Retinal pigment epithelial cell (primary cell): ENCODE data around the gene CEP295NL.

Source experiments
- DNase-seq: peaks from one replicate; pipeline ENCODE4 v3.0.0-alpha.2; 2010; ENCODE audit warnings: low read depth
- H3K4me3 ChIP-seq: 2 replicates; pipeline ENCODE4 v1.5.1; 2011; ENCODE audit warnings: mild to moderate bottlenecking, low read length, control low read depth, moderate library complexity
- TF ChIP-seq, protein P1 (sequence below): conservative IDR thresholded peaks from 2 replicates; pipeline ENCODE4 v1.5.1; 2011; ENCODE audit warnings: low read depth, low read length, control low read depth, inconsistent platforms

Gene CEP295NL

DNA sequence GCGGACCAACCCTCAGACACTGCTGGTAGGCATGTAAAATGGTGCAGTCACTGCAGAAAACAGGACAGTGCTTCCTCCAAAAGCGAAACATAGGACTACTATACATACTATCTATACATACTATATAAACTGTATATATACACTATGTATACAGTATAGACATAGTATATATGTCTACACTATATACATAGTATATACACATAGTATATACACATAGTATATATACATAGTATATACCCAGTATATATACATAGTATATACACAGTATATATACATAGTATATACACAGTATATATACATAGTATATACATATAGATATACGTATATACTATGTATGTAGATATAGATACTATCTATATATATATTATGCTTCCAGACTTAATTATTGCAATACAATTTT is 55.9 kb downstream of the CEP295NL start:
- H3K4me3 ChIP-seq, result no peak overlapping the region
- DNase-seq, result no peak
- TF ChIP-seq, protein P1, sequence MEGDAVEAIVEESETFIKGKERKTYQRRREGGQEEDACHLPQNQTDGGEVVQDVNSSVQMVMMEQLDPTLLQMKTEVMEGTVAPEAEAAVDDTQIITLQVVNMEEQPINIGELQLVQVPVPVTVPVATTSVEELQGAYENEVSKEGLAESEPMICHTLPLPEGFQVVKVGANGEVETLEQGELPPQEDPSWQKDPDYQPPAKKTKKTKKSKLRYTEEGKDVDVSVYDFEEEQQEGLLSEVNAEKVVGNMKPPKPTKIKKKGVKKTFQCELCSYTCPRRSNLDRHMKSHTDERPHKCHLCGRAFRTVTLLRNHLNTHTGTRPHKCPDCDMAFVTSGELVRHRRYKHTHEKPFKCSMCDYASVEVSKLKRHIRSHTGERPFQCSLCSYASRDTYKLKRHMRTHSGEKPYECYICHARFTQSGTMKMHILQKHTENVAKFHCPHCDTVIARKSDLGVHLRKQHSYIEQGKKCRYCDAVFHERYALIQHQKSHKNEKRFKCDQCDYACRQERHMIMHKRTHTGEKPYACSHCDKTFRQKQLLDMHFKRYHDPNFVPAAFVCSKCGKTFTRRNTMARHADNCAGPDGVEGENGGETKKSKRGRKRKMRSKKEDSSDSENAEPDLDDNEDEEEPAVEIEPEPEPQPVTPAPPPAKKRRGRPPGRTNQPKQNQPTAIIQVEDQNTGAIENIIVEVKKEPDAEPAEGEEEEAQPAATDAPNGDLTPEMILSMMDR, result no peak

DNA sequence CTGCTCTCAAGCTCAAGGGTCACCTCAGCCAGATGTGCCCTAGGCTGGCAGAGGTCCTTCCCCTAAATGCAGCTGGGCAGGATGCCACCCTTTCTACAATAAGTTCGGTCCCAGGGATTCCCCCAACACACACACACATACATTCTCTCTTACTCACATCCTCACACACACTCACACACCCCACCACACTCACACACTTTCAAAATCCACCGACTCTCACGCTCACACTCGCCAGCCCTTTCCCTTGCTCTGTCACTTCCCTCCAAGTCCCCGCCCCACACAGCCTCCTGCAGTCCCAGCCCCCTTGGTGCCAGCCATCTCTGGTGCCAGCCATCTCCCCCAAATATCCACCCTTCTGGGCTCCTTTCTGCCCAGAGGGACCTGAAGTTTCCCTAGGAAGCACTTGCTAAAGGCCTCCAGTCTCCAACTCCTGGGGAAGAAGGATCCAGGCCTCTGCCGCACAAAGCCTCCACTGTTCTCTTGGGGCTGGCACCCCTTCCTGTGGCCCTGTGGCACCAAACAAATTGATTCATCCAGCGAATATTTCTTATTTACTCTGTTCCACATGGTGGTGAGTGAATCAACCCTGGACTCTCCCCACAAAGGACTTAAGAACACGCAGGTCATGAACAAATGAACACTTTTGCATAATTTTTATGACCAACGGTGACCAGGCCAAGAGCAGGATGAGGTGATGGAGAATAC is 58.5 kb downstream of the CEP295NL start:
- DNase-seq, result no peak
- no peak overlapping the region for H3K4me3 ChIP-seq
- TF ChIP-seq, protein P1, result no peak

DNA sequence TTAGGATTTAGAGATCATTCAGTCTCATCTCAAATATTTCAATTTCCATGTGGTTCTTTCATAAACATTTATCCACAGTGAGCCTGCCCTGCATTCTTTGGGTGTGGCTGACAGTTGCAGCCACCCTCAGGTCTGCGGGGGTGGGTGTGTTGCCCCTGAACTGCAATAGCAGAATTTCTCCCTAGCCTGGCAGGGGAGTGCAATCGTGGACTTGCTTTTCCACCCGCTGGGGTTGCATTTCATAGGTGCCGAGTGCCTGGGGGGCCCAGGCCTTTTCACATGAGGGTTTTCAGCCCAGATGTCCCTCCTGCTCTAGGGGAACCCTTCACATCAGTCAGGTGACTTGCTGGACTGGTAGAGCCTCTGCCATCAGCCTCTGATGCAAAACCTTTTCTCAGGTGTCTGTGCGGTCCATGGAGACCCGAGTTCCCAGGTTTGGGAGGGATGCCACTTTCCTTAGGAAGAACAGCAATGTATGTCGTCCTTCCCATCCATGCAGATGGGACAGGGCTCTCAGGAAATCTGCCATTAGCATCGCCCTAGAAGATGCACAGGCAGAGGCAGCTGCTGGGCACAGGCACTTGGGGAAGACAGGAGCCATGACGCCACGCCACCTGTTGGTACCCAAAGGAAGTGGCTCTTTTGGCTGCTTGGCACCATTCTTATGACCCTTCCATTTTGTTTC is 60.0 kb downstream of the CEP295NL start:
- TF ChIP-seq, protein P1, result peak; percentile 73
- no peak overlapping the region for H3K4me3 ChIP-seq
- no peak for DNase-seq

DNA sequence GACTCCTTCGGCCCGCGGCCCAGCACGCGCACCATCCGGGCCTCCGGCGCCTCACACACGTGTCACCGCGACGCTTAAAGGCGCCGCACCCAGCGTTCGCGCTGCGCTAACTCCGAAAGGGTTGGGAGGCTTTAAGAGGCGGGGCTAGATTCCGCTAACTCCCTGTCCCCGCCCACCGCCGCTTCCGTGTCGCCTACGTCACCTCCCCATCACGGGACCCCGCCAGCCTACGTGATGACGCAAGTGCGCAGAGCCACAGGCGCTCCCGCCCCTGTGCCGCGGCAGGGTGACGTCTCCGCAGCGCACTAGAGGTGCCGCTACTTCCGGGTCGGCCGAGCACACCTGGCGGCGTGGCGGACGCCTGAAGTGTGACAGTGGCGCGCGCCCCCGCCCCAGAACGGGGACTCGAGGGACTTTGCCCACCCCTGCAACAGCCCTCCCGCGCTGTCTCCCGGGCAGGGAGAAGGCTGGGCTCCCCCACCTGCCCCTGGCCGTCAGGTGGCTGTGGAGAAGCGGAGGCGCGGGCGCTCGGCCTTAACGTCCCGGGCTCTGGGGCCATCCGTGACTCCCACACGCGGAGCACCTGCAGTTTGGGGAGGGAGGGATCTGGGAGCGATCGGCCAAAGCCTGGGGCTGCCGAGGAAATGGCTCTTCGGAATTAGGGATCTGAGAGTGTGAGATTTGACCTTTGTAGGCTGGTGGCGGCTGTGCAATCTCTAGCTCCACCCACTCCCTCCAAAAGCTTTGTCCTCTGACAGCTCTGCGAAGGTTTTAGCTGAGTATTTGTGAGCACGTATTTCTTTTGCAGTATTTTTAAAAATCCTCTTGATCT is 62.0 kb downstream of the CEP295NL start, which contains the start of gene USP36:
Gene USP36, minus strand, starts transcription at position 35 of the 832 bp plus-strand sequence. CDS start 4,451 bp downstream, outside the sequence.
- H3K4me3 ChIP-seq, result peak within 1 kb of the TSS; percentile 87
- peak; percentile 95 for DNase-seq
- TF ChIP-seq, protein P1, result no peak
